Activated T-cell treated with anti-CD3 and anti-CD28 coated beads for 24 hours (primary cell): ENCODE measurements around the gene FUCA1.
"Not testable (repeated sequence)": the region's sequence is repeated elsewhere in the genome, so short reads cannot be mapped to it uniquely, and the experiment has no call there.

Experiments used
- DNase-seq: peaks from one replicate; pipeline ENCODE4 v3.0.0-alpha.2; 2020; ENCODE audit warnings: low read depth

The FUCA1 gene

GRCh38 chr1:23867895-23868556 is at the start of gene FUCA1:
TSS of gene FUCA1 (minus strand) at chr1:23868290. CDS start at chr1:23868286, 4 bp downstream.
- peak; percentile 91 for DNase-seq

- no peak for DNase-seq
These were observed 48.4 kb upstream of the FUCA1 start for GRCh38 chr1:23916209-23917131.

- DNase-seq, result no peak
These were observed 47.4 kb upstream of the FUCA1 start for GRCh38 chr1:23915466-23915865.

GRCh38 chr1:23914921-23915320 is 46.8 kb upstream of the FUCA1 start:
- DNase-seq, result no peak

GRCh38 chr1:23913212-23913880 is 45.3 kb upstream of the FUCA1 start, which contains the start of gene CNR2:
TSS of gene CNR2 (minus strand) at chr1:23913362. CDS start at chr1:23875617, 37,745 bp downstream.
- DNase-seq, result no peak

- no peak for DNase-seq
These were observed 43.8 kb upstream of the FUCA1 start for GRCh38 chr1:23911921-23912320.

GRCh38 chr1:23910553-23911246 is 42.6 kb upstream of the FUCA1 start:
- no peak for DNase-seq

GRCh38 chr1:23910144-23910543 is 42.1 kb upstream of the FUCA1 start:
- no peak for DNase-seq

GRCh38 chr1:23909412-23909811 is 41.3 kb upstream of the FUCA1 start:
- no peak for DNase-seq

- DNase-seq, result no peak
These were observed 40.6 kb upstream of the FUCA1 start for GRCh38 chr1:23908453-23909341.

GRCh38 chr1:23906731-23907130 is 38.6 kb upstream of the FUCA1 start:
- DNase-seq, result no peak

GRCh38 chr1:23905461-23906025 is 37.5 kb upstream of the FUCA1 start:
- no peak for DNase-seq

- DNase-seq, result no peak
These were observed 36.8 kb upstream of the FUCA1 start for GRCh38 chr1:23904748-23905357.

GRCh38 chr1:23903754-23904153 is 35.7 kb upstream of the FUCA1 start:
- DNase-seq, result no peak

GRCh38 chr1:23902321-23903278 is 34.5 kb upstream of the FUCA1 start:
- DNase-seq, result no peak

- not testable (repeated sequence) for DNase-seq
These were observed 31.9 kb upstream of the FUCA1 start for GRCh38 chr1:23900017-23900416.

- DNase-seq, result no peak
These were observed 31.0 kb upstream of the FUCA1 start for GRCh38 chr1:23899070-23899469.

- no peak for DNase-seq
These were observed 29.0 kb upstream of the FUCA1 start for GRCh38 chr1:23897083-23897482.

GRCh38 chr1:23896491-23896890 is 28.4 kb upstream of the FUCA1 start:
- no peak for DNase-seq
